Keratinocyte (primary cell): ENCODE results near the gene CDYL2.

Experiments
- EZH2 ChIP-seq: IDR thresholded peaks from one replicate; pipeline ENCODE4 v1.6.1; 2012; ENCODE audit warnings: inconsistent platforms, mild to moderate bottlenecking, low read length, moderate library complexity
- TF ChIP-seq, protein P1 (sequence below), 3 experiments: IDR thresholded peaks in 1 of 3; conservative IDR thresholded peaks in 1 of 3; optimal IDR thresholded peaks in 1 of 3; 2 replicates in 2 of 3; 3 replicates in 1 of 3; pipeline versions ENCODE3 to v1.5.1; 2011; ENCODE audit warnings: low read length in 3 of 3, mild to moderate bottlenecking in 3 of 3, moderate library complexity in 2 of 3, control low read depth in 1 of 3, inconsistent platforms in 1 of 3; ENCODE audit not compliant: insufficient read depth in 2 of 3; ENCODE audit errors: extremely low read depth in 1 of 3

DNA sequence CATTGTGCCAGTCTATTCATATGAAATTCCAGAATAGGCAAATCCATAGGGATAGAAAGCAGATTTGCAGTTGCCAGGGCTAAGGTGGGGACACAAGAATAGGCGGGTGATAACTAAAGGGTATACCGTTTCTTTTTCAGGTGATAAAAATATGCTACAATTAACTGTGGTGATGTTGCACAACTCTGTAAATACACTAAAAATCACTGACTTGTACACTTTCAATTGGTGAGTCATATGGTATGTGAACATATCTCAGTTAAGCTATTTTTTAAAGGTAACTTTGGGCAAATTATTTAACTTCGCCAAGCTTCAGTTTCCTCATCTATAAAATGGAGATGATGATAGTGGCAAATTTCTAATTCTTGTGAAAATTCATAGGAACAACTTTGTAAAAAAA lies 65.9 kb downstream of the CDYL2 start:
- TF ChIP-seq, protein P1, sequence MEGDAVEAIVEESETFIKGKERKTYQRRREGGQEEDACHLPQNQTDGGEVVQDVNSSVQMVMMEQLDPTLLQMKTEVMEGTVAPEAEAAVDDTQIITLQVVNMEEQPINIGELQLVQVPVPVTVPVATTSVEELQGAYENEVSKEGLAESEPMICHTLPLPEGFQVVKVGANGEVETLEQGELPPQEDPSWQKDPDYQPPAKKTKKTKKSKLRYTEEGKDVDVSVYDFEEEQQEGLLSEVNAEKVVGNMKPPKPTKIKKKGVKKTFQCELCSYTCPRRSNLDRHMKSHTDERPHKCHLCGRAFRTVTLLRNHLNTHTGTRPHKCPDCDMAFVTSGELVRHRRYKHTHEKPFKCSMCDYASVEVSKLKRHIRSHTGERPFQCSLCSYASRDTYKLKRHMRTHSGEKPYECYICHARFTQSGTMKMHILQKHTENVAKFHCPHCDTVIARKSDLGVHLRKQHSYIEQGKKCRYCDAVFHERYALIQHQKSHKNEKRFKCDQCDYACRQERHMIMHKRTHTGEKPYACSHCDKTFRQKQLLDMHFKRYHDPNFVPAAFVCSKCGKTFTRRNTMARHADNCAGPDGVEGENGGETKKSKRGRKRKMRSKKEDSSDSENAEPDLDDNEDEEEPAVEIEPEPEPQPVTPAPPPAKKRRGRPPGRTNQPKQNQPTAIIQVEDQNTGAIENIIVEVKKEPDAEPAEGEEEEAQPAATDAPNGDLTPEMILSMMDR (optimal IDR thresholded peaks at IDR 0.05 in 1 of 3, IDR thresholded peaks at IDR 0.05 in 1 of 3, conservative IDR thresholded peaks at IDR 0.05 in 1 of 3; ENCODE audit: extremely low read depth in 1 of 3, insufficient read depth in 2 of 3, low read length in 3 of 3): no peak
- TF ChIP-seq EZH2: no peak
